GM12875 (cell line): ENCODE data around the gene PCLO.

ENCODE experiments used
- H3K4me3 ChIP-seq: one replicate; pipeline ENCODE4 v1.5.1; 2011; ENCODE audit warnings: low read depth, low read length, control low read depth
- TF ChIP-seq, protein P1 (sequence below): IDR thresholded peaks from 2 replicates; pipeline ENCODE4 v1.5.1; 2011; ENCODE audit warnings: low read depth, mild to moderate bottlenecking, control low read depth, inconsistent platforms, low read length, moderate library complexity, borderline replicate concordance; ENCODE audit not compliant: insufficient read depth

PCLO gene

GRCh38 chr7:83141927-83142326 is 20.8 kb downstream of the PCLO start:
- TF ChIP-seq, protein P1, sequence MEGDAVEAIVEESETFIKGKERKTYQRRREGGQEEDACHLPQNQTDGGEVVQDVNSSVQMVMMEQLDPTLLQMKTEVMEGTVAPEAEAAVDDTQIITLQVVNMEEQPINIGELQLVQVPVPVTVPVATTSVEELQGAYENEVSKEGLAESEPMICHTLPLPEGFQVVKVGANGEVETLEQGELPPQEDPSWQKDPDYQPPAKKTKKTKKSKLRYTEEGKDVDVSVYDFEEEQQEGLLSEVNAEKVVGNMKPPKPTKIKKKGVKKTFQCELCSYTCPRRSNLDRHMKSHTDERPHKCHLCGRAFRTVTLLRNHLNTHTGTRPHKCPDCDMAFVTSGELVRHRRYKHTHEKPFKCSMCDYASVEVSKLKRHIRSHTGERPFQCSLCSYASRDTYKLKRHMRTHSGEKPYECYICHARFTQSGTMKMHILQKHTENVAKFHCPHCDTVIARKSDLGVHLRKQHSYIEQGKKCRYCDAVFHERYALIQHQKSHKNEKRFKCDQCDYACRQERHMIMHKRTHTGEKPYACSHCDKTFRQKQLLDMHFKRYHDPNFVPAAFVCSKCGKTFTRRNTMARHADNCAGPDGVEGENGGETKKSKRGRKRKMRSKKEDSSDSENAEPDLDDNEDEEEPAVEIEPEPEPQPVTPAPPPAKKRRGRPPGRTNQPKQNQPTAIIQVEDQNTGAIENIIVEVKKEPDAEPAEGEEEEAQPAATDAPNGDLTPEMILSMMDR = no peak
- no peak overlapping the region for H3K4me3 ChIP-seq

DNA sequence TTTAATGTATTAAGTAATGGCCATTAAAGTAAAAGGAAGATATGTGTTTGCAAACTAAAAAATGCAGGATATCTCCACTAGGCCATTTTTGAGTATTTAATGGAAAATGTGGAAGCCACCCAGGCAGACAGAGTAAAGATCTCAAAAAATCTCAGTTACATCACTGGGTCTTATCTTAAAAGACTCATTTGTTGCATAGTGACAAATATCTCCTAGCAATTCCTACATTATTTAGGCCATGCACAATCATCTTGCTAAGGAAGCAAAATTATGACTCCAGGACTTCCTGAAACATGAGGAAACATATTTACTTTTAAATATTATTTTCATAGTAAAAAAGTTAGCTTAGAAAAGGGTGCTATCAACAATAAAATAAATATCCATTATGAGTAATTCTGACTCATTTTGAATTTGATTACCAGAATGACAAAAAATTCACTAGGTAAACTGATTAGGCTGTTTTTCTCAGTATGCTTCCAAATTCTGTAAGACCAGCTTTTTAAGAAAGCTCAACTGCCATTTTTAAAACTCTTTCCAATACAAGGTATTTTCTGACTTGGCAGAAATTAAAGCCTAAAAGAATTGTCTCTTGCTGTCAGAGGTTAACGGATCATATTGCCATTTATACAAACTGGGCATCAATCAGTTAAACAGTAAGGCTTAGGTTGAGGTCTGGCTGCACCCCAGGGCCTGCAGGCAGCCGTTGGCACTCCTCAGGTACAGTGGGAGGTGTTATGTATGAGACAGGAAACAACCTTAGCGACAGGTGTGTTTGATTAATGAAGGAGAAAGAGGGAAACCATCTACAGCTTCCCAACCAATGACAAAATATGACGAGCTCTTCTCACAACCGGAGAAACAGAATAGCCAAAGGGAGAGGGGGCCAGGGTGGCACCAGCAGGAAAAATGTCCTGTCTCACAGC is 31.8 kb downstream of the PCLO start:
- TF ChIP-seq, protein P1 = no peak
- H3K4me3 ChIP-seq = no peak overlapping the region

DNA sequence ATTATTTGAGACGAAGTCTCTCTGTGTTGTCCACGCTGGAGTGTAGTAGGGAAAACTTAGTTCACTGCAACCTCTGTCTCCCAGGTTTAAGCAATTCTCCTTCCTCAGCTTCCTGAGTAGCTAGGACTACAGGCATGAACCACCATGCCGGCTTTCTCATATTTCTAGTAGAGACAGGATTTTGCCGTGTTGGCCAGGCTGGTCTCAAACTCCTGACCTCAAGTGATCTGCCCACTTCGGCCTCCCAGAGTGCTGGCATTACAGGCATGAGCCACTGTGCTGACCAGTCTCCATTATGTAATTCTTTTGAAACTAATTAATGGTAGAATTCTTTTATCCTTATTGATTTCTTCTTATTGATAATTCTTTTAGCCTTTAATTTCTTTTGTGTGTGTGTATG is 32.5 kb downstream of the PCLO start:
- no peak overlapping the region for H3K4me3 ChIP-seq
- TF ChIP-seq, protein P1 = no peak

GRCh38 chr7:83119494-83119893 is 43.2 kb downstream of the PCLO start:
- TF ChIP-seq, protein P1 = no peak
- no peak overlapping the region for H3K4me3 ChIP-seq

DNA sequence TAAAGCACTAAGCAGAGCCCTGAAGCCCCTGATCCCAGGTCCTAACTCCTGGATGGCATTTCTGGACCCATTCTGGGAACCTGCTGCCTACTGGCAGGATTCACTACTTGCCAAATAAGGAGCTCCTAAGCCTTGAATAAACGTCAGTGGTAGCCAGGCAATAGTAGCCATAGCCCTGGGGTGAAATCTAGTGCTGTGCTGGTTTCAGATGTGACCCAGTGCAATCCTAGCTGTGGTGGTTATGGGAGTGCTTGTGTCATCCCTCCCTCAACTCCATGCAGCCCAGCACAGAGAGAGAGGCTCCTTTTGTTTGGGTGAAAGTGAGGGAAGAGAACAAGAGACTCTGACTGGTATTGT is 43.7 kb downstream of the PCLO start:
- TF ChIP-seq, protein P1 = no peak
- no peak overlapping the region for H3K4me3 ChIP-seq

DNA sequence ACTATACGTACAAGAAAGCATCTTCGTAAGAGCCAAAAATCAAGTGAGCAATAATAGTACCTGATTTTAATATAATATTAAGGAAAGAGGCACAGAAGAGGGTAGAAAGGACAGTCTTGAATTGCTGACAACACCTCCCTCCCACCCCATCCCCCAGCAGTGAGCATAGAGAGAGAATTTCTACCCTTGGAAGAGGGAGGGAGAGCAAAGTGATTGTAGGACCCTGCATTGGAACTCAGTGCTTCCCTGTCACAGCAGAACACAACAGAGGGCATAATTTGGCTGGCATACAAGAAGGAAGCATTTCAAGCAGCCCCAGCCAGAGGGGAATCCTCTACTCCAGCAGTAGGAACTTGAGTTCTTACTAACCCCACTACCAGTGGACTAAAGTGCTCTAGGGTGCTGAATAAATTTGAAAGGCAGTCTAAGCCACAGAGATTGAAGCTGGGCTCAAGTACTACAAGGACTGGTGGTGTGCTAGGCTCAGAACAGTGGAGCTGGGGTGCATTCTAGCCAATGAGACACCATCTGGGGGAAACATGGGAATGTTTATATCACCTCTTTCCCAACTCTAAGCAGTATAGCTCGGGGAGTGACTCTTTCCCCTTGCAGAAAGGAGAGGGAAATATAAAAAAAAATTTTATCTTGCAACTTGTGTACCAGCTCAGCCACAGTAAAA is 44.2 kb downstream of the PCLO start:
- no peak overlapping the region for H3K4me3 ChIP-seq
- TF ChIP-seq, protein P1 = no peak
